Skeletal muscle satellite cell (primary cell): ENCODE results near the gene PLXNA4.

ENCODE experiments used
- H3K27me3 ChIP-seq: 2 replicates; pipeline ENCODE4 v1.7.0; 2013; ENCODE audit warnings: low read length; ENCODE audit not compliant: control insufficient read depth, insufficient read depth
- H3K36me3 ChIP-seq: 2 replicates; pipeline ENCODE4 v1.7.0; 2013; ENCODE audit warnings: mild to moderate bottlenecking, control low read depth, low read length; ENCODE audit not compliant: insufficient read depth
- H3K4me1 ChIP-seq: 2 replicates; pipeline ENCODE4 v1.7.0; 2013; ENCODE audit warnings: low read length; ENCODE audit not compliant: control insufficient read depth, insufficient read depth
- H3K4me2 ChIP-seq: 2 replicates; pipeline ENCODE4 v1.7.0; 2013; ENCODE audit warnings: mild to moderate bottlenecking, low read length
- H3K4me3 ChIP-seq: 2 replicates; pipeline ENCODE4 v1.7.0; 2013; ENCODE audit warnings: low read length
- H3K9ac ChIP-seq: 2 replicates; pipeline ENCODE4 v1.7.0; 2013; ENCODE audit warnings: mild to moderate bottlenecking, low read depth, low read length, moderate library complexity
- H3K9me3 ChIP-seq: replicated peaks from 2 replicates; pipeline ENCODE4 v1.7.0; 2013; ENCODE audit warnings: mild to moderate bottlenecking, control low read depth, low read length

PLXNA4 gene

GRCh38 chr7:132076301-132077035, 499.8 kb downstream of the PLXNA4 start:
- Histone ChIP-seq H3K36me3 (no peaks in the 10 kb centered on the region), H3K4me2 (no peak overlapping the region), H3K27me3 (peaks cover 8% of the 10 kb centered on the region), H3K9me3 (no peaks in the 10 kb centered on the region), H3K4me3 (no peak overlapping the region), H3K4me1 (no peaks in the 10 kb centered on the region), H3K9ac (no peak overlapping the region)

- Histone ChIP-seq H3K4me2 (no peak overlapping the region), H3K27me3 (peaks cover 8% of the 10 kb centered on the region), H3K9me3 (no peaks in the 10 kb centered on the region), H3K4me1 (no peaks in the 10 kb centered on the region), H3K4me3 (no peak overlapping the region), H3K9ac (no peak overlapping the region), H3K36me3 (no peaks in the 10 kb centered on the region)
Measured at GRCh38 chr7:132075515-132075914, 500.8 kb downstream of the PLXNA4 start.

- Histone ChIP-seq H3K4me2 (no peak overlapping the region), H3K9ac (no peak overlapping the region), H3K4me3 (no peak overlapping the region), H3K36me3 (no peaks in the 10 kb centered on the region), H3K4me1 (no peaks in the 10 kb centered on the region), H3K27me3 (peaks cover 5% of the 10 kb centered on the region), H3K9me3 (no peaks in the 10 kb centered on the region)
Measured at GRCh38 chr7:132073920-132074589, 502.2 kb downstream of the PLXNA4 start.
